HepG2 (cell line): ENCODE data around the gene OCSTAMP. TPM values are rescaled to one million over a fixed set of nuclear protein-coding genes. Genes with fewer than 3 reads are reported as not detected.

Source experiments
- ARHGAP35 ChIP-seq: sonication (generic); formaldehyde crosslinking; IDR thresholded peaks from 2 replicates; pipeline ENCODE4 v1.9.0; 2022; ENCODE audit warnings: mild to moderate bottlenecking, inconsistent platforms, moderate library complexity, missing genetic modification reagents, borderline replicate concordance
- DMAP1 ChIP-seq: IDR thresholded peaks from 2 replicates; pipeline ENCODE4 v1.6.1; 2016
- DNMT3B ChIP-seq: conservative IDR thresholded peaks from 2 replicates; pipeline ENCODE4 v1.6.1; 2016; ENCODE audit warnings: missing biosample characterization, control low read depth
- DR1 ChIP-seq: sonication (generic); formaldehyde crosslinking; IDR thresholded peaks from 2 replicates; pipeline ENCODE4 v1.8.0; 2021; ENCODE audit warnings: mild to moderate bottlenecking, missing genetic modification reagents, inconsistent platforms
- FOXO1 ChIP-seq: sonication (generic); formaldehyde crosslinking; IDR thresholded peaks from 2 replicates; pipeline ENCODE4 v1.4.0; 2020; ENCODE audit warnings: missing genetic modification reagents
- GFI1 ChIP-seq: sonication (generic); formaldehyde crosslinking; IDR thresholded peaks from 2 replicates; pipeline ENCODE4 v1.5.0; 2020; ENCODE audit warnings: missing genetic modification reagents, mild to moderate bottlenecking, borderline replicate concordance
- GPN1 ChIP-seq: sonication (generic); formaldehyde crosslinking; IDR thresholded peaks from 2 replicates; pipeline ENCODE4 v1.5.1; 2020; ENCODE audit warnings: missing genetic modification reagents, borderline replicate concordance
- HDAC2 ChIP-seq: sonication (generic); formaldehyde crosslinking; IDR thresholded peaks from 2 replicates; pipeline ENCODE4 v1.4.0; 2020; ENCODE audit warnings: missing genetic modification reagents
- JARID2 ChIP-seq: sonication (generic); formaldehyde crosslinking; IDR thresholded peaks from 2 replicates; pipeline ENCODE4 v1.8.1; 2023; ENCODE audit warnings: missing genetic modification reagents, inconsistent platforms; ENCODE audit not compliant: insufficient replicate concordance
- NRL ChIP-seq: sonication (generic); formaldehyde crosslinking; IDR thresholded peaks from 2 replicates; pipeline ENCODE4 v1.5.0; 2020; ENCODE audit warnings: missing genetic modification reagents, mild to moderate bottlenecking, moderate library complexity, borderline replicate concordance
- PHF5A ChIP-seq: IDR thresholded peaks from one replicate; pipeline ENCODE4 v1.6.1; 2018; ENCODE audit warnings: low read depth, missing genetic modification reagents; ENCODE audit not compliant: unreplicated experiment
- POLR2A ChIP-seq, 2 experiments: IDR thresholded peaks; 2 replicates each; pipeline ENCODE4 v1.6.1; 2011; ENCODE audit warnings: low read depth in 2 of 2, low read length in 2 of 2, mild to moderate bottlenecking in 1 of 2, moderate library complexity in 1 of 2; ENCODE audit not compliant: insufficient read depth in 1 of 2
- RARA ChIP-seq: IDR thresholded peaks from 2 replicates; pipeline ENCODE4 v1.6.1; 2016; ENCODE audit warnings: missing genetic modification reagents, missing compliant biosample characterization
- SRSF1 ChIP-seq: fragments of 200-400 bp; formaldehyde crosslinking; optimal IDR thresholded peaks from 2 replicates; pipeline ENCODE3; 2017; ENCODE audit warnings: mild to moderate bottlenecking, low read depth, low read length, moderate library complexity
- SRSF4 ChIP-seq: fragments of 200-400 bp; formaldehyde crosslinking; IDR thresholded peaks from one replicate; pipeline ENCODE4 v1.6.1; 2018; ENCODE audit warnings: mild to moderate bottlenecking, low read depth, low read length, moderate library complexity; ENCODE audit not compliant: poor library complexity, severe bottlenecking
- TEAD3 ChIP-seq: optimal IDR thresholded peaks from 2 replicates; pipeline ENCODE3; 2016; ENCODE audit warnings: borderline replicate concordance
- ZNF263 ChIP-seq: sonication (generic); formaldehyde crosslinking; IDR thresholded peaks from 2 replicates; pipeline ENCODE4 v1.4.0; 2020; ENCODE audit warnings: missing genetic modification reagents
- ZNF510 ChIP-seq: sonication (generic); formaldehyde crosslinking; IDR thresholded peaks from 2 replicates; pipeline ENCODE4 v1.4.0; 2020; ENCODE audit warnings: low read depth, mild to moderate bottlenecking, missing genetic modification reagents
- ZNF724P ChIP-seq: sonication (generic); formaldehyde crosslinking; IDR thresholded peaks from 2 replicates; pipeline ENCODE4 v1.8.0; 2022; ENCODE audit warnings: missing genetic modification reagents, borderline replicate concordance
- ZNF790 ChIP-seq: sonication (generic); formaldehyde crosslinking; IDR thresholded peaks from 2 replicates; pipeline ENCODE4 v1.8.0; 2022; ENCODE audit warnings: missing genetic modification reagents, mild to moderate bottlenecking, borderline replicate concordance
- polyA plus RNA-seq, 8 experiments: library from polyadenylated mRNA; depleted of rRNA in 3 of 8; stranded (reverse) in 7 of 8; unstranded in 1 of 8; fragments of >200 nt; fragmentation: Illumina TruSeq in 4 of 8; extraction: Trizol in 4 of 8; gene quantifications; 2 replicates each; pipeline versions ENCODE4 v1.2.1 to v1.2.3, GENCODE V29; 2011 to 2016; ENCODE audit warnings: low read depth in 4 of 8, missing spikeins in 1 of 8, mixed read lengths in 1 of 8; ENCODE audit not compliant: insufficient read depth in 1 of 8
- total RNA-seq, 5 experiments: library from RNA; depleted of rRNA; stranded (reverse); fragments of >200 nt; fragmentation: Illumina TruSeq; extraction: Trizol; gene quantifications; 2 replicates each; pipeline ENCODE4 v1.2.3, GENCODE V29; 2016; ENCODE audit warnings: low read depth in 1 of 5
- TF ChIP-seq, protein P1 (sequence below): sonication (generic); formaldehyde crosslinking; IDR thresholded peaks from 2 replicates; pipeline ENCODE4 v1.8.1; 2022; ENCODE audit warnings: mild to moderate bottlenecking, missing genetic modification reagents
- TF ChIP-seq, protein P2 (sequence below): sonication (generic); formaldehyde crosslinking; IDR thresholded peaks from 2 replicates; pipeline ENCODE4 v1.5.0; 2020; ENCODE audit warnings: missing genetic modification reagents
- TF ChIP-seq, protein P3 (sequence below): sonication (generic); formaldehyde crosslinking; IDR thresholded peaks from 2 replicates; pipeline ENCODE4 v1.5.1; 2020; ENCODE audit warnings: mild to moderate bottlenecking, missing genetic modification reagents, borderline replicate concordance

OCSTAMP gene
- total and polyA plus RNA-seq, 2 of the 13 experiments (the other 11 are each of a cell fraction or from before 2014, with no cell fraction given): not detected

DNA sequence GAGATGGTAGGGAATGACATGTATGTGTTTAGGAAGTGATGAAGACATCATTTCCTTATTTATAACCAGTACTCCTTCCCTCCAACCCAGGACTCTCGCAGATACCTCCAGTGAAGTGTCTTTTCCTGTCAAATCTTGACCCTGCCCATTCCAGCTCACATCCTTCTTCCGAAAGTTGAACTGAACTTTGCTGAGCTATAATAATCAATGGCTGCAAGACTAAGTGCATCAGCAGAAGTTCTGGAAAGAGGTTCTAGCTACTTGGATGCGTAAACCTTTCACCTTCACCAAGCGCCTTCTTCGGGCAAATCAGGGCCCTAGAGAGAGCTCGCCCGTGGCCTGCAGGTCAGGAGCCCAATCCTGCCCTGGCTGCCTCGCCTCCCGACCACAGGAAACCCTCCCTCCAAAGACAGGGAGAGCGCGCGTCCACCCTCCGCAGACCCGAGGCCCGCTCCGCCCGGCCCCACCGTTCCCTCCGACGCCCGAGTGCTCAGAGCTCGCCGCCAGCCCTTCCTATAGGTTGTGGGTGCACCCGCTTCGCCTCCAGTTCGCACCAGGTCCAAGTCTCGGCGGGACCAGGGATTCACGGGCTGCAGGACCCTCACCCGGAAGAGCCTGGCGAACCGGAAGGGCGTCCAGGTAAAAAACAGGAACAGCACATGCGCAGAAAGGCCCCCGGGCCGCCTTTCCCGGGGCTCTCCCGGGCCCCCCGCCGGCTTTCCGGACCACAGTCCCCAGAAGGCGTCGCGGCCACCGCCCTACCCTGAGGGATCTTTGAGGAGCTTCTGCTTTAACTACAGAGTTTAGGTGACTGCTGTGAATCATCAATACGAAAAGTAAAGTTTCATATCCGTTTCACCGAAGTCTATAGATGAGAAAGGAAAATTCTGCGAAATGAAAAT, 37.3 kb downstream of the OCSTAMP start, which contains the start of gene ZNF334 (continued):
- TF ChIP-seq FOXO1 (CRISPR knock-in tag) (0 out of 2 replicates have a peak, but pooled peaks have one; percentile 27), TEAD3 (CRISPR knock-in tag) (no peak), JARID2 (CRISPR knock-in tag) (no peak), HDAC2 (CRISPR knock-in tag) (no peak), POLR2A (IDR thresholded peaks at IDR 0.05; ENCODE audit: insufficient read depth in 1 of 2, low read depth in 2 of 2, low read length in 2 of 2) (peak; percentile 64 to 82), DNMT3B (CRISPR knock-in tag) (no peak), ZNF790 (no peak), ARHGAP35 (CRISPR knock-in tag) (no peak; the same call in 1 of the 2 replicates), NRL (CRISPR knock-in tag) (peak; percentile 68; the same call in 1 of the 2 replicates), ZNF263 (CRISPR knock-in tag) (0 out of 2 replicates have a peak, but pooled peaks have one; percentile 29), GFI1 (CRISPR knock-in tag) (no peak), ZNF724P (CRISPR knock-in tag) (no peak), RARA (no peak), DR1 (no peak), GPN1 (no peak), DMAP1 (peak; percentile 72; the same call in 1 of the 2 replicates), SRSF1 (no peak), SRSF4 (no peak), PHF5A (CRISPR knock-in tag) (no peak), ZNF510 (no peak)
- TF ChIP-seq, protein P1, sequence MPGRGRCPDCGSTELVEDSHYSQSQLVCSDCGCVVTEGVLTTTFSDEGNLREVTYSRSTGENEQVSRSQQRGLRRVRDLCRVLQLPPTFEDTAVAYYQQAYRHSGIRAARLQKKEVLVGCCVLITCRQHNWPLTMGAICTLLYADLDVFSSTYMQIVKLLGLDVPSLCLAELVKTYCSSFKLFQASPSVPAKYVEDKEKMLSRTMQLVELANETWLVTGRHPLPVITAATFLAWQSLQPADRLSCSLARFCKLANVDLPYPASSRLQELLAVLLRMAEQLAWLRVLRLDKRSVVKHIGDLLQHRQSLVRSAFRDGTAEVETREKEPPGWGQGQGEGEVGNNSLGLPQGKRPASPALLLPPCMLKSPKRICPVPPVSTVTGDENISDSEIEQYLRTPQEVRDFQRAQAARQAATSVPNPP (CRISPR knock-in tag): no peak
- TF ChIP-seq, protein P2, sequence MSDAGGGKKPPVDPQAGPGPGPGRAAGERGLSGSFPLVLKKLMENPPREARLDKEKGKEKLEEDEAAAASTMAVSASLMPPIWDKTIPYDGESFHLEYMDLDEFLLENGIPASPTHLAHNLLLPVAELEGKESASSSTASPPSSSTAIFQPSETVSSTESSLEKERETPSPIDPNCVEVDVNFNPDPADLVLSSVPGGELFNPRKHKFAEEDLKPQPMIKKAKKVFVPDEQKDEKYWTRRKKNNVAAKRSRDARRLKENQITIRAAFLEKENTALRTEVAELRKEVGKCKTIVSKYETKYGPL (CRISPR knock-in tag): no peak
- TF ChIP-seq, protein P3, sequence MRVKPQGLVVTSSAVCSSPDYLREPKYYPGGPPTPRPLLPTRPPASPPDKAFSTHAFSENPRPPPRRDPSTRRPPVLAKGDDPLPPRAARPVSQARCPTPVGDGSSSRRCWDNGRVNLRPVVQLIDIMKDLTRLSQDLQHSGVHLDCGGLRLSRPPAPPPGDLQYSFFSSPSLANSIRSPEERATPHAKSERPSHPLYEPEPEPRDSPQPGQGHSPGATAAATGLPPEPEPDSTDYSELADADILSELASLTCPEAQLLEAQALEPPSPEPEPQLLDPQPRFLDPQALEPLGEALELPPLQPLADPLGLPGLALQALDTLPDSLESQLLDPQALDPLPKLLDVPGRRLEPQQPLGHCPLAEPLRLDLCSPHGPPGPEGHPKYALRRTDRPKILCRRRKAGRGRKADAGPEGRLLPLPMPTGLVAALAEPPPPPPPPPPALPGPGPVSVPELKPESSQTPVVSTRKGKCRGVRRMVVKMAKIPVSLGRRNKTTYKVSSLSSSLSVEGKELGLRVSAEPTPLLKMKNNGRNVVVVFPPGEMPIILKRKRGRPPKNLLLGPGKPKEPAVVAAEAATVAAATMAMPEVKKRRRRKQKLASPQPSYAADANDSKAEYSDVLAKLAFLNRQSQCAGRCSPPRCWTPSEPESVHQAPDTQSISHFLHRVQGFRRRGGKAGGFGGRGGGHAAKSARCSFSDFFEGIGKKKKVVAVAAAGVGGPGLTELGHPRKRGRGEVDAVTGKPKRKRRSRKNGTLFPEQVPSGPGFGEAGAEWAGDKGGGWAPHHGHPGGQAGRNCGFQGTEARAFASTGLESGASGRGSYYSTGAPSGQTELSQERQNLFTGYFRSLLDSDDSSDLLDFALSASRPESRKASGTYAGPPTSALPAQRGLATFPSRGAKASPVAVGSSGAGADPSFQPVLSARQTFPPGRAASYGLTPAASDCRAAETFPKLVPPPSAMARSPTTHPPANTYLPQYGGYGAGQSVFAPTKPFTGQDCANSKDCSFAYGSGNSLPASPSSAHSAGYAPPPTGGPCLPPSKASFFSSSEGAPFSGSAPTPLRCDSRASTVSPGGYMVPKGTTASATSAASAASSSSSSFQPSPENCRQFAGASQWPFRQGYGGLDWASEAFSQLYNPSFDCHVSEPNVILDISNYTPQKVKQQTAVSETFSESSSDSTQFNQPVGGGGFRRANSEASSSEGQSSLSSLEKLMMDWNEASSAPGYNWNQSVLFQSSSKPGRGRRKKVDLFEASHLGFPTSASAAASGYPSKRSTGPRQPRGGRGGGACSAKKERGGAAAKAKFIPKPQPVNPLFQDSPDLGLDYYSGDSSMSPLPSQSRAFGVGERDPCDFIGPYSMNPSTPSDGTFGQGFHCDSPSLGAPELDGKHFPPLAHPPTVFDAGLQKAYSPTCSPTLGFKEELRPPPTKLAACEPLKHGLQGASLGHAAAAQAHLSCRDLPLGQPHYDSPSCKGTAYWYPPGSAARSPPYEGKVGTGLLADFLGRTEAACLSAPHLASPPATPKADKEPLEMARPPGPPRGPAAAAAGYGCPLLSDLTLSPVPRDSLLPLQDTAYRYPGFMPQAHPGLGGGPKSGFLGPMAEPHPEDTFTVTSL (CRISPR knock-in tag): 0 out of 2 replicates have a peak, but pooled peaks have one; percentile 12
